Endothelial cell of umbilical vein (primary cell): ENCODE data around the gene PTPRH. TPM values are rescaled to one million over a fixed set of nuclear protein-coding genes. Genes with fewer than 3 reads are reported as not detected.

ENCODE experiments used
- BruUV-seq: library from RNA; stranded (reverse); fragments of 400-500 nt; replicated peaks from 2 replicates; lab custom pipeline; 2021; lab: Mats Ljungman, UMichigan
- CTCF ChIA-PET: fragments of 300-600, 350-600 bp; sonication (Branson Sonifier 250); formaldehyde crosslinking; loops from one replicate; lab custom pipeline; 2021; ENCODE audit warnings: antibody characterized with exemption, inconsistent platforms; lab: Charles Lee
- POLR2A ChIA-PET: fragments of 300-600, 350-600 bp; sonication (Branson Sonifier 250); formaldehyde crosslinking; loops from one replicate; lab custom pipeline; 2021; ENCODE audit warnings: antibody characterized with exemption, inconsistent platforms; lab: Charles Lee
- DNase-seq: peaks from one replicate; pipeline ENCODE4 v3.0.0-alpha.2; 2011; ENCODE audit warnings: low read depth, low spot score
- FAIRE-seq: peaks from 2 replicates; lab custom pipeline; 2011; peaks lifted over from hg19 to GRCh38; lab: Jason Lieb, UNC
- H2AFZ ChIP-seq: 2 replicates; pipeline ENCODE4 v1.6.0; 2012; ENCODE audit warnings: low read depth, low read length, control low read depth, inconsistent platforms
- H3K27ac ChIP-seq: 2 replicates; pipeline ENCODE4 v1.5.1; 2011; ENCODE audit warnings: low read depth, mild to moderate bottlenecking, control low read depth, low read length, moderate library complexity; ENCODE audit not compliant: insufficient read depth
- H3K27me3 ChIP-seq, 2 experiments: 2 replicates each; pipeline versions ENCODE4 v1.6.0 to v1.6.1; 2011; ENCODE audit warnings: low read length in 2 of 2, mixed read lengths in 1 of 2; ENCODE audit not compliant: control insufficient read depth in 2 of 2, insufficient read depth in 2 of 2
- H3K36me3 ChIP-seq, 2 experiments: 2 replicates in 1 of 2; 3 replicates in 1 of 2; pipeline ENCODE4 v1.5.1; 2011; ENCODE audit warnings: low read length in 2 of 2, mild to moderate bottlenecking in 1 of 2, moderate library complexity in 1 of 2; ENCODE audit not compliant: control insufficient read depth in 2 of 2, insufficient read depth in 2 of 2; ENCODE audit errors: extremely low read depth in 1 of 2
- H3K4me1 ChIP-seq: 3 replicates; pipeline ENCODE4 v1.5.1; 2011; ENCODE audit warnings: mild to moderate bottlenecking, low read length; ENCODE audit not compliant: control insufficient read depth, insufficient read depth; ENCODE audit errors: extremely low read depth
- H3K4me2 ChIP-seq: 2 replicates; pipeline ENCODE4 v1.6.1; 2011; ENCODE audit warnings: low read length, control low read depth, mixed read lengths; ENCODE audit not compliant: insufficient read depth
- H3K4me3 ChIP-seq, 3 experiments: fragments of 200-600 bp in 1 of 3; sonication (generic), shearing (Covaris generic) in 1 of 3; replicated peaks in 1 of 3; 2 replicates each; pipeline ENCODE4 v1.5.1; 2011 to 2016; ENCODE audit warnings: control low read depth in 3 of 3, low read length in 3 of 3, mild to moderate bottlenecking in 2 of 3, inconsistent platforms in 1 of 3, low read depth in 1 of 3, moderate library complexity in 1 of 3; ENCODE audit not compliant: insufficient read depth in 1 of 3
- H3K79me2 ChIP-seq: 2 replicates; pipeline ENCODE4 v1.6.0; 2012; ENCODE audit warnings: low read length, inconsistent platforms; ENCODE audit not compliant: control insufficient read depth, insufficient read depth
- H3K9ac ChIP-seq: replicated peaks from 2 replicates; pipeline ENCODE3; 2011; ENCODE audit warnings: low read length, control low read depth; ENCODE audit not compliant: insufficient read depth; ENCODE audit errors: extremely low read depth
- H3K9me1 ChIP-seq: replicated peaks from 3 replicates; pipeline ENCODE4 v1.6.0; 2011; ENCODE audit warnings: mild to moderate bottlenecking, low read length; ENCODE audit not compliant: control insufficient read depth, insufficient read depth; ENCODE audit errors: extremely low read depth
- H3K9me3 ChIP-seq: replicated peaks from 2 replicates; pipeline ENCODE4 v1.5.1; 2012; ENCODE audit warnings: low read length, inconsistent platforms; ENCODE audit not compliant: control insufficient read depth, insufficient read depth
- H4K20me1 ChIP-seq: replicated peaks from 2 replicates; pipeline ENCODE3; 2011; ENCODE audit warnings: mild to moderate bottlenecking, low read length; ENCODE audit not compliant: control insufficient read depth, insufficient read depth; ENCODE audit errors: extremely low read depth
- EZH2 ChIP-seq: IDR thresholded peaks from 2 replicates; pipeline ENCODE4 v1.6.1; 2012; ENCODE audit warnings: borderline replicate concordance, low read depth, mild to moderate bottlenecking, moderate library complexity, low read length, inconsistent platforms; ENCODE audit not compliant: severe bottlenecking
- FOS ChIP-seq: IDR thresholded peaks from 2 replicates; pipeline ENCODE4 v1.6.1; 2011; ENCODE audit warnings: mild to moderate bottlenecking, low read length, moderate library complexity, borderline replicate concordance; ENCODE audit not compliant: insufficient read depth
- GATA2 ChIP-seq: IDR thresholded peaks from 2 replicates; pipeline ENCODE4 v1.7.0; 2011; ENCODE audit warnings: low read depth, mild to moderate bottlenecking, moderate library complexity, mixed read lengths, low read length; ENCODE audit not compliant: insufficient read length, insufficient read depth
- JUN ChIP-seq: IDR thresholded peaks from 2 replicates; pipeline ENCODE4 v1.6.1; 2011; ENCODE audit warnings: borderline replicate concordance, low read depth; ENCODE audit not compliant: insufficient read length, insufficient read depth
- MAX ChIP-seq: IDR thresholded peaks from 2 replicates; pipeline ENCODE4 v1.6.1; 2011; ENCODE audit not compliant: insufficient read depth, insufficient read length
- MYC ChIP-seq: IDR thresholded peaks from one replicate; pipeline ENCODE4 v1.6.1; 2011; ENCODE audit warnings: mild to moderate bottlenecking, low read depth, low read length
- POLR2A ChIP-seq: IDR thresholded peaks from 2 replicates; pipeline ENCODE4 v1.6.1; 2012; ENCODE audit warnings: low read depth, mild to moderate bottlenecking, control low read depth, low read length
- POLR2AphosphoS5 ChIP-seq: IDR thresholded peaks from 2 replicates; pipeline ENCODE4 v1.6.1; 2012; ENCODE audit warnings: low read depth, mild to moderate bottlenecking, control low read depth, low read length, moderate library complexity; ENCODE audit not compliant: insufficient read depth
- dilution Hi-C: fragments of 300-500 bp; cut with MboI; formaldehyde crosslinking; loops from one replicate; pipeline ENCODE4 v1.15.0; 2019; ENCODE audit warnings: low sequenced_read_pairs; ENCODE audit not compliant: extremely low pct_ligation_motif_present
- intact Hi-C: fragments of 100-400 bp; cut with micrococcal nuclease; formaldehyde crosslinking; loops from one replicate; pipeline ENCODE4 v1.10.0; 2022
- polyA plus RNA-seq, 4 experiments: library from polyadenylated mRNA; depleted of rRNA in 3 of 4; stranded (reverse) in 3 of 4; unstranded in 1 of 4; fragments of >200 nt; gene quantifications; 2 replicates each; pipeline versions ENCODE4 v1.2.1 to v1.2.3, GENCODE V29; 2011 to 2012; ENCODE audit warnings: missing spikeins in 1 of 4
- total RNA-seq: library from RNA; stranded (reverse); gene quantifications from 2 replicates; pipeline ENCODE4 v1.2.3, GENCODE V29; 2021
- TF ChIP-seq, protein P1 (sequence below), 2 donors: IDR thresholded peaks; 1 replicate in 1 of 2; 2 replicates in 1 of 2; pipeline ENCODE4 v1.5.1; 2011; ENCODE audit warnings: low read length in 2 of 2, mild to moderate bottlenecking in 2 of 2, moderate library complexity in 2 of 2, control low read depth in 1 of 2, inconsistent platforms in 1 of 2, low read depth in 1 of 2; ENCODE audit not compliant: insufficient read depth in 1 of 2; ENCODE audit errors: extremely low read depth in 1 of 2

PTPRH gene
- total and polyA plus RNA-seq, 2 donors (not counting 3 experiments of a cell fraction or from before 2014, with no cell fraction given) = 0.14 to 1.00 TPM

- no TSS peak for BruUV-seq
- Histone ChIP-seq H3K36me3 (no peaks in the 10 kb centered on the region), H3K9ac (no peak overlapping the region), H3K27me3 (peaks cover 7 to 15% of the 10 kb centered on the region in 2 experiments), H3K27ac (no peak overlapping the region), H2AFZ (no peak overlapping the region), H3K9me3 (no peaks in the 10 kb centered on the region), H4K20me1 (no peaks in the 10 kb centered on the region), H3K4me2 (no peak overlapping the region), H3K9me1 (no peaks in the 10 kb centered on the region), H3K79me2 (no peaks in the 10 kb centered on the region), H3K4me3 (no peak overlapping the region), H3K4me1 (peaks cover 4% of the 10 kb centered on the region)
- intact Hi-C loops = loop anchor here (10.0 kb wide), 1 partner anchor 237 kb away; the partner anchor contains the start of genes RPL28 and TMEM238
- POLR2A ChIA-PET = interaction anchor here (0.5 kb wide), 1 partner anchor 222 kb away, joined by 3 read pairs; the partner anchor contains the start of gene IL11
- no peak for FAIRE-seq
- CTCF ChIA-PET = interaction anchor here (1.6 to 3.8 kb wide), 3 partner anchors 12 to 270 kb away, joined by 5 to 34 read pairs (median 6); partner anchors contain the start of gene TMEM238
- TF ChIP-seq POLR2AphosphoS5 (no peak), GATA2 (no peak), FOS (no peak), EZH2 (no peak), POLR2A (no peak), MYC (no peak), JUN (no peak), MAX (no peak)
- TF ChIP-seq, protein P1, sequence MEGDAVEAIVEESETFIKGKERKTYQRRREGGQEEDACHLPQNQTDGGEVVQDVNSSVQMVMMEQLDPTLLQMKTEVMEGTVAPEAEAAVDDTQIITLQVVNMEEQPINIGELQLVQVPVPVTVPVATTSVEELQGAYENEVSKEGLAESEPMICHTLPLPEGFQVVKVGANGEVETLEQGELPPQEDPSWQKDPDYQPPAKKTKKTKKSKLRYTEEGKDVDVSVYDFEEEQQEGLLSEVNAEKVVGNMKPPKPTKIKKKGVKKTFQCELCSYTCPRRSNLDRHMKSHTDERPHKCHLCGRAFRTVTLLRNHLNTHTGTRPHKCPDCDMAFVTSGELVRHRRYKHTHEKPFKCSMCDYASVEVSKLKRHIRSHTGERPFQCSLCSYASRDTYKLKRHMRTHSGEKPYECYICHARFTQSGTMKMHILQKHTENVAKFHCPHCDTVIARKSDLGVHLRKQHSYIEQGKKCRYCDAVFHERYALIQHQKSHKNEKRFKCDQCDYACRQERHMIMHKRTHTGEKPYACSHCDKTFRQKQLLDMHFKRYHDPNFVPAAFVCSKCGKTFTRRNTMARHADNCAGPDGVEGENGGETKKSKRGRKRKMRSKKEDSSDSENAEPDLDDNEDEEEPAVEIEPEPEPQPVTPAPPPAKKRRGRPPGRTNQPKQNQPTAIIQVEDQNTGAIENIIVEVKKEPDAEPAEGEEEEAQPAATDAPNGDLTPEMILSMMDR (IDR thresholded peaks at IDR 0.05; ENCODE audit: extremely low read depth in 1 of 2, insufficient read depth in 1 of 2, low read depth in 1 of 2, low read length in 2 of 2) = no peak
- no peak for DNase-seq
- dilution Hi-C loops = no loop called here
Observed at GRCh38 chr19:55147545-55148251, 61.6 kb downstream of the PTPRH start.
